GM12864 (cell line): Measurements from ENCODE around the gene CCDC51.
"Not testable (repeated sequence)": the region's sequence is repeated elsewhere in the genome, so short reads cannot be mapped to it uniquely, and the experiment has no call there.

ENCODE experiments used
- DNase-seq: peaks from one replicate; pipeline ENCODE4 v3.0.0-alpha.2; 2011; ENCODE audit warnings: low read depth
- H3K4me3 ChIP-seq: 2 replicates; pipeline ENCODE4 v1.5.1; 2011; ENCODE audit warnings: mild to moderate bottlenecking, low read depth, low read length, control low read depth
- TF ChIP-seq, protein P1 (sequence below): IDR thresholded peaks from 2 replicates; pipeline ENCODE4 v1.5.1; 2011; ENCODE audit warnings: low read depth, mild to moderate bottlenecking, moderate library complexity, low read length, control low read depth, inconsistent platforms; ENCODE audit errors: missing control alignments

Gene CCDC51

GRCh38 chr3:48465237-48465530, 25.3 kb upstream of the CCDC51 start:
- no peak overlapping the region for H3K4me3 ChIP-seq
- TF ChIP-seq, protein P1, sequence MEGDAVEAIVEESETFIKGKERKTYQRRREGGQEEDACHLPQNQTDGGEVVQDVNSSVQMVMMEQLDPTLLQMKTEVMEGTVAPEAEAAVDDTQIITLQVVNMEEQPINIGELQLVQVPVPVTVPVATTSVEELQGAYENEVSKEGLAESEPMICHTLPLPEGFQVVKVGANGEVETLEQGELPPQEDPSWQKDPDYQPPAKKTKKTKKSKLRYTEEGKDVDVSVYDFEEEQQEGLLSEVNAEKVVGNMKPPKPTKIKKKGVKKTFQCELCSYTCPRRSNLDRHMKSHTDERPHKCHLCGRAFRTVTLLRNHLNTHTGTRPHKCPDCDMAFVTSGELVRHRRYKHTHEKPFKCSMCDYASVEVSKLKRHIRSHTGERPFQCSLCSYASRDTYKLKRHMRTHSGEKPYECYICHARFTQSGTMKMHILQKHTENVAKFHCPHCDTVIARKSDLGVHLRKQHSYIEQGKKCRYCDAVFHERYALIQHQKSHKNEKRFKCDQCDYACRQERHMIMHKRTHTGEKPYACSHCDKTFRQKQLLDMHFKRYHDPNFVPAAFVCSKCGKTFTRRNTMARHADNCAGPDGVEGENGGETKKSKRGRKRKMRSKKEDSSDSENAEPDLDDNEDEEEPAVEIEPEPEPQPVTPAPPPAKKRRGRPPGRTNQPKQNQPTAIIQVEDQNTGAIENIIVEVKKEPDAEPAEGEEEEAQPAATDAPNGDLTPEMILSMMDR: no peak

DNA sequence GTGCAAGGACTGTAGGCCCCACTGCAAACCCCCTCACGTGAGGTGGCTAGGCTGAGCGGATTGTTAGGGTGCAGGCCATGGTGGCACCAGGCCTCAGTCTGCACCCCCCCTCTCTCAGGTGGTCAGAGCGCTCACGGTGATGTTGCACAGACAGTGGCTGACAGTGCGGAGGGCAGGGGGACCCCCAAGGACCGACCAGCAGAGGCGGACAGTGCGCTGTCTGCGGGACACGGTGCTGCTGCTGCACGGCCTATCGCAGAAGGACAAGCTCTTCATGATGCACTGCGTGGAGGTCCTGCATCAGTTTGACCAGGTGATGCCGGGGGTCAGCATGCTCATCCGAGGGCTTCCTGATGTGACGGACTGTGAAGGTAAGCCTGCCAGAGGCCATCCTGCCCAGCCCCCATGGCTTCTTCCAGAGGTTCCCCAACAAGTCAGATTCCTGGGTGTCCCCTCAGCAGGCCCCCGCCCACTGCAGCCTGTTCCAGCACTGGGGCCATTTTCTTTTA, 24.8 kb upstream of the CCDC51 start:
- no peak for DNase-seq
- TF ChIP-seq, protein P1: no peak
- no peak overlapping the region for H3K4me3 ChIP-seq

More at GRCh38 chr3:48465237-48465530, 25.3 kb upstream of the CCDC51 start:
- DNase-seq: no peak

DNA sequence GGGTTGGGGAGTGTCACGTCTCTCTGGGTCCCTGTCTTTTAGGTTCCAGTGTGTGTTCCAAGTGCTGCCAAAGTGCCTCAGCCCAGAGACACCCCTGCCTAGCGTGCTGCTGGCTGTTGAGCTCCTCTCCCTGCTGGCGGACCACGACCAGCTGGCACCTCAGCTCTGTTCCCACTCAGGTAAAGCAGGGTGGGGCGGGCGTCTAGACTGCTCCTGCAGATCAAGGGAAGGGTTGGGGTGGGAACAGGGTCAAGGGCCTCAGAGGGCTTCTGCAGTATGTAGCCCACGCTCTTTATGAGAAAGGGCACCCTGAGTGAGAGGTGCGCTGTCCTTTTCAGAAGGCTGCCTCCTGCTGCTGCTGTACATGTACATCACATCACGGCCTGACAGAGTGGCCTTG, 23.8 kb upstream of the CCDC51 start:
- TF ChIP-seq, protein P1: no peak
- H3K4me3 ChIP-seq: no peak overlapping the region
- no peak for DNase-seq

GRCh38 chr3:48461767-48462166, 21.8 kb upstream of the CCDC51 start:
- DNase-seq, H3K4me3 ChIP-seq: not testable (repeated sequence)

DNA sequence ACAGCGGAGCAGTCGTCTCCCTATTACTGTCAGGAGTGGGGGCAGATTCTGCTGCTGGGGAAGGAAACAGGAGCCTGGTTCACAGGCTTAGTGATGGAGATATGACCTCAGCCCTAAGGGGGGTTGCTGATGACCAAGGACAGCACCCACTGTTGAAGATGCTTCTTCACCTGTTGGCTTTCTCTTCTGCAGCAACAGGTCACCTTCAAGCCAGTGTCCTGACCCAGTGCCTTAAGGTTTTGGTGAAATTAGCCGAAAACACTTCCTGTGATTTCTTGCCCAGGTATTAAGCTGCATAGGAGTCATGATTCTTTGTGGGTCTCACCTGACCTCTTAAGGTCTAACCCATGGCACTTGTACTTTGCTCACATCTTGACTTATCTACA, 20.6 kb upstream of the CCDC51 start:
- DNase-seq: no peak
- TF ChIP-seq, protein P1: no peak
- H3K4me3 ChIP-seq: no peak overlapping the region

GRCh38 chr3:48459773-48460516, 20.0 kb upstream of the CCDC51 start:
- no peak overlapping the region for H3K4me3 ChIP-seq
- TF ChIP-seq, protein P1: no peak
- no peak for DNase-seq

GRCh38 chr3:48459331-48459730, 19.4 kb upstream of the CCDC51 start:
- TF ChIP-seq, protein P1: no peak
- no peak overlapping the region for H3K4me3 ChIP-seq
- no peak for DNase-seq
